Stimulated activated CD4-positive, alpha-beta T cell treated with anti-CD3 and anti-CD28 coated beads, Interleukin-4, amount 100 ng/mL, for 24 hours (primary cell): ENCODE data around the gene DAAM2.

Experiments used
- DNase-seq: peaks from one replicate; pipeline ENCODE4 v3.0.0-alpha.2; 2020

The DAAM2 gene

GRCh38 chr6:39790772-39791171, 1.4 kb upstream of the DAAM2 start:
- no peak for DNase-seq

GRCh38 chr6:39791311-39791710, 865 bp upstream of the DAAM2 start:
- DNase-seq, result no peak

DNA sequence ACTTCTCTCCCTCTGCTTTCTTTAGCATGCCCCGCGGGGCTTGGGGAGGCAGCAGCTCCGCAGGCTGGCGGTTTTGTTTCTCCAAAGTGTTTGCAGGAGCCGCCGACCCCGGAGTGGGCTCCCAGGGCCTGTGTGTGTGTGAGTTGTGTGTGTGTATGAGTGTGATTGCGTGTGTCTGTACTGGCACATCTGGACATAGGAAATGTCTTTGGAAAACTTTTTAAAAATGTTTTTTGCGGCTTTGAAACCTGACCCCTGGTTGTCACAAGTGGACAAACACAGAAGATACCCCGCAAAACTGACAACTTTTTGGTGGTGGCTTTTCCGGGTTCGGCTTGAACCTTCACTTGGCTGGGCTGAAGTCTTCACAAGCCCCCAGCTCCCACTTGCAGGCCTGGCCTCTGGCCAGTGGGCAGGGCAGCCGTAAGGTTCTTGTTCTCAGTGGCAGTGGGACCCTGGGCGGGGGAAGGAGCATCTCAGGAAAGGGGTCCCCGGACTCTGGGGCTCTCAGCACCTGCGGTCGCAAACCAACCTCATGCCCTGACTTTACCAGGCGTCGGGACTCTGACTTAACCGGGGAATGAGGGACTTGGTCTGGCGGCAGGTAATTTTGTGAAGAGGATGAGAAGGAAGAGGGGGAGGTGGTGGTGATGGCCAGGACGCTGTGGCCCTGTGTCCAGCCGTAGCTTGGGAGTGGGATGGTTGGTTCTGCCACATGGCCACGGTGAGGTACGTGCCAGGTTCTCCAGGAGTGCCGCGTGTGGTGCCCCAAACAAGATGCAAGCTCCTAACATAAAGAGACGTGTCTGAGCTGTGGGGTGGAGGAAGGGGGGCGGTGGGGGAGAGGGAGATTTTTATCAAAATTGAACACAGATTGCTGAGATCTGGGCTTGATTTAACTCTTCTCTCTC, 619 bp downstream of the DAAM2 start:
- DNase-seq, result no peak

- no peak for DNase-seq
These were observed 1.3 kb downstream of the DAAM2 start for GRCh38 chr6:39793516-39793915.

DNA sequence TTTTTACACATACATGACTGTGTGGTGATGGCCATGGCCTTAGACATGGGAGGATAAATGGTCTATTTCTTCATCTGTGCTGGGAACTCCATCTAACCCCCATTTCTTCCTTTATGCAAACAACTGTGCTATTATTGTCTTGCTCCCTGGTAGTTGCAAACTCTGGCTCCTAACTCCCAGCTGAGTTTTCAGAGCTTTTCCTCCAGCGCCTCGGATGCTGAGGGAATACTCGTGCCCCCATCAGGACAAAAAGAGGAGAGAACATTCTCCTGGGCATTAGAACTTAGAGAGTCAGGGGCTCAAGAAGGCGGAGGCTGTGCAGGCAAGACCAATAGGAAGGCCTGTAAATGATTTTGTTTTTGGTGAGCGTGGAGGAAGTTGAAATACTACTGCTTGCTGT, 2.1 kb downstream of the DAAM2 start:
- DNase-seq, result no peak

- no peak for DNase-seq
These were observed 5.6 kb downstream of the DAAM2 start for GRCh38 chr6:39797751-39798150.

GRCh38 chr6:39800034-39801032, 8.2 kb downstream of the DAAM2 start:
- no peak for DNase-seq

DNA sequence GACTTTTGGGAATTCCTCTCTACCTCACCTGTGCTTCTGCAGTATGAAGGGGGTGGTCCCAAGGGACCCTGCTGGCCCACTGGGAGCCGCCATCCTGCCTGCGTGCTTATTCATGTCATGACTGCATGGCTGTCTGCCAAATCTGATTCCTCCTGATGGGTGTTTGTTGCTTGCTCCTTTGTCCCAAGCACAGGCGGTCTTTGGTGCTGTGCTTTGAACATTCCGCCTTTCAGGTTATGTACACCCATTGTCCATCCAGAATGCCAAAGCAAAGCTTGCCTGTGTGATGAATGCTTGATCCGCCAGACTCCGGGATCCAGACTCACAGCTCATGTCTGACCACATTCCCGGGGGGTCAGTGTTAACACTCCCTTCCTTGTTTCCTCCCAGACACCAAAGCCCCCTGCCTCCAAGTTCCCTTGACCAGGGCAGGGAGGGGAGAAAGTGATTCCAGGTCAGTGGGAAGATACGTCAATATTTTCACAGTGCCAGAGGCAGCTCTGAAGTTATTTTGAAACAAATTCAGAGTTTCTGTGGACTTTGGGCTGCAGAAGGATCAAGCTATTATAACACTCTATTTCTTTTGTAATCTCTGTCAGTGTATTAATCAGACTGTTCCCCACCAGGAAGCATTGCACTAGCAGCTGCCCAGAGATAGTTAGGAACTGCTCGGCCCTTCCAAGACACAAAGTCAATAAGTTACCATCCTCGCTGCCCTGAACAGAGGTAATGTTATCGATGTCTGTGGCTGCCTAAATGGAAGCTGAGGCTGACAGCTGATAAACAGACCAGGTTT, 9.5 kb downstream of the DAAM2 start:
- no peak for DNase-seq

DNA sequence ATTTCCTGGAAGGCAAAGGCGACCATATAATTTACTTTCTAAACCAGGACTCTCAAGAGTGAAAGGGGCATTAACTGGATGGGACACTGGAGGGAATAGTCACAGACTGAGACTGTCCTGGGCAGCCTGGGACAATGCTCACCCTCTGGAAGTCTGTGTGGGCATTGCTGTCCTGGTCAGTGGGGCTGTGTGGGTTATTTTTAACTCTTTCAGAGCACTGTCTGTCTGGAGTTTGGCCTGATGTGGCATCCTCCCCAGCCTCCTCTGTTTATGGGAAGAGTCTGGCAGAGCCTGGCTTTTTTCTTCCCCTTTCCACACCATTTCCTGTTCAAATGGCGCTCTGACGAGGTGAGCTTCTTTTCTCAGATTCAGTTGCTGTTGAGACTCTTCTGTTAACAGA, 11.7 kb downstream of the DAAM2 start:
- DNase-seq, result no peak

GRCh38 chr6:39804466-39805065, 12.4 kb downstream of the DAAM2 start:
- DNase-seq, result no peak

DNA sequence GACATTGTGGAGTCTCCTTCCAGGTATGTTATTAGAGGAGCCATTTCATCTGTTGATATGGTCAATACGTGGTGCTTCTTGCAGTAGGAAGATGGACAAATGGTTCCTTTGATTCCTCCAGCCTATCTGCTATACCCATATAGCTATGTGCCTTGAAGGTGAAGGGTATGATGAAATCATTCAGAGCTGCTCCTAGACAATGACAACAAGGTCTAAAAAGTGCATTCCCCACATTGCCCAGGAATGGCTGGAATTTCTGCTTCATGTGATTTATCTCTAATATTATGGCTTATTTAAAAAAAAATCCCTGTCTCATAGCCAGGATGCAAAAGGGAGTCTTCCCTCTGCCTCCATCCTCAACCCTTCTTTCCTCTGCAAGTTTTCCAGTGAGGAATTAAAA, 14.1 kb downstream of the DAAM2 start:
- DNase-seq, result no peak

GRCh38 chr6:39808346-39808745, 16.2 kb downstream of the DAAM2 start:
- no peak for DNase-seq

GRCh38 chr6:39808964-39809363, 16.8 kb downstream of the DAAM2 start:
- DNase-seq, result no peak

- no peak for DNase-seq
These were observed 19.7 kb downstream of the DAAM2 start for GRCh38 chr6:39811835-39812345.

GRCh38 chr6:39812496-39812852, 20.3 kb downstream of the DAAM2 start:
- DNase-seq, result no peak

GRCh38 chr6:39812853-39813533, 20.8 kb downstream of the DAAM2 start:
- no peak for DNase-seq

- no peak for DNase-seq
These were observed 22.1 kb downstream of the DAAM2 start for GRCh38 chr6:39814236-39814635.

DNA sequence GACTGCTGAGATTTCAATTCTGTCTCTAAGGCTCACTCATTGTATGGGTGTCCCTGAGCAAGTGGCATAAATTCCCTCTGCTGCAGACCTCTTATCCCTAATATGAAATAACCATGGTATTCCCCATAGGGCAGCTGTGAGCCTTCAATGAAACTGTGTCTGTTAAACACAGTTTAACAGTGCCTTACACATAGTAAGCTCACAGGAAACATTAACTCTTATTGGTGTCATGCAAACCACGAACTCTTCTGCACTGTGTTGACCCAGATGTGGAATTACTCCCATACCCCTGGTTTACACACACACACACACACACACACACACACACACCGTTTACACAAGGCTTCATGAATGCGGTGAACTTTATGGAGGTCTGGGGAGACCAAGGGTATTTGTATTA, 23.2 kb downstream of the DAAM2 start:
- no peak for DNase-seq

DNA sequence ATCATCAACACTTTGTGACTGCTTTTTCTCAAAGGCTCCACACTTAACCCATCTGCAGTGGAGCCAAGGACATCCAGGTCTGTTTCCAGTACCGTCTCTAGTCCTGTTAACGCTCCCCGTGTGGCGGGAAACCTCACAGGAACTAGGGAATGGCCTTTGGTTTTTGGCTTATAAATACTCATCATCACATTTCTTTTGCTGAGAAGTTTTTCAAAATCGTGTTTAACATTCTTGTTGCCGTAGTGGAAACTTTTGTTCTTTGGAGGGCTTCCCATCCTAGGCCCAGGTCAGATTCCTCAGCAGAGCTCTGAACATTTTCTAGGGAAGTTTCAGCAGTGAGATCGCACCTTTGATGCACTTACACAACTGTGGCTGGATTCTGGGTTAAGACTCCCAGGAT, 24.6 kb downstream of the DAAM2 start:
- DNase-seq, result no peak

GRCh38 chr6:39818695-39819094, 26.5 kb downstream of the DAAM2 start:
- no peak for DNase-seq

GRCh38 chr6:39819228-39819627, 27.1 kb downstream of the DAAM2 start:
- DNase-seq, result no peak

DNA sequence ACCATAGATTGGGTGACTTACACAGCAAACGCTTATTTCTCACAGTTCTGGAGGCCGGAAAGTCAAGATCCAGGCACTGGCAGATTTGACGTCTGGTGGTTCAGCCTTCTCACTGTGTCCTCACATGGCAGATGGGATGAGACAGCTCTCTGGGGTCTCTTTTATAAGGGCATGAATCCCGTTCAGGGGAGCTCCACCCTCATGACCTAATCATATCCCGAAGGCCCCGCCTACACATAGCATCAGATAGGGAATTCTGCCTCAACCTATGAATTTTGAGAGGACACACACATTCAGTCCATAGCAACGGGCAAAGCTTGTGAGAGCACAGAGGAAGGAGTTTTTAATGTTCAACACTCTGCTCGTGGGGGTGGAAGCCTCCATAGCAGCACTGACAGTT, 27.5 kb downstream of the DAAM2 start:
- DNase-seq, result no peak
